HG03520 (cell line): Measurements from ENCODE around the gene MTF1.
"Not testable (repeated sequence)": the region's sequence is repeated elsewhere in the genome, so short reads cannot be mapped to it uniquely, and the experiment has no call there.

Experiments used
- ATAC-seq: cut with Tn5 transposase; IDR thresholded peaks from one replicate; pipeline ENCODE4 v1.9.1; 2021; ENCODE audit warnings: mild to moderate bottlenecking, moderate library complexity; ENCODE audit not compliant: unreplicated experiment

The MTF1 gene

GRCh38 chr1:37859507-37860345 lies at the start of gene MTF1:
TSS of gene MTF1 (minus strand) at chr1:37859592. CDS start at chr1:37857658, 1,934 bp downstream.
- ATAC-seq = peak; percentile 83

GRCh38 chr1:37908531-37908930 lies 49.1 kb upstream of the MTF1 start:
- ATAC-seq = not testable (repeated sequence)

GRCh38 chr1:37907416-37908125 lies 48.2 kb upstream of the MTF1 start:
- not testable (repeated sequence) for ATAC-seq

GRCh38 chr1:37906591-37906990 lies 47.2 kb upstream of the MTF1 start:
- ATAC-seq = not testable (repeated sequence)

GRCh38 chr1:37905727-37906126 lies 46.3 kb upstream of the MTF1 start:
- no peak for ATAC-seq

GRCh38 chr1:37903921-37904320 lies 44.5 kb upstream of the MTF1 start:
- not testable (repeated sequence) for ATAC-seq

GRCh38 chr1:37902983-37903382 lies 43.6 kb upstream of the MTF1 start:
- ATAC-seq = no peak

- ATAC-seq = no peak
These were observed 42.5 kb upstream of the MTF1 start for GRCh38 chr1:37901893-37902225.

- ATAC-seq = no peak
These were observed 42.0 kb upstream of the MTF1 start for GRCh38 chr1:37901191-37901892.

- not testable (repeated sequence) for ATAC-seq
These were observed 38.2 kb upstream of the MTF1 start for GRCh38 chr1:37897563-37897962.

- ATAC-seq = no peak
These were observed 34.3 kb upstream of the MTF1 start for GRCh38 chr1:37893673-37894072.

- ATAC-seq = no peak
These were observed 33.0 kb upstream of the MTF1 start for GRCh38 chr1:37892151-37893047.

- ATAC-seq = no peak
These were observed 31.1 kb upstream of the MTF1 start for GRCh38 chr1:37890378-37891014.

- ATAC-seq = no peak
These were observed 28.8 kb upstream of the MTF1 start for GRCh38 chr1:37888022-37888700.

GRCh38 chr1:37884145-37884544 lies 24.8 kb upstream of the MTF1 start:
- no peak for ATAC-seq

GRCh38 chr1:37883671-37884070 lies 24.3 kb upstream of the MTF1 start:
- no peak for ATAC-seq

- no peak for ATAC-seq
These were observed 20.5 kb upstream of the MTF1 start for GRCh38 chr1:37879865-37880264.

GRCh38 chr1:37878071-37878470 lies 18.7 kb upstream of the MTF1 start:
- ATAC-seq = no peak

- ATAC-seq = no peak
These were observed 16.4 kb upstream of the MTF1 start for GRCh38 chr1:37875833-37876232.

- no peak for ATAC-seq
These were observed 13.3 kb upstream of the MTF1 start for GRCh38 chr1:37872692-37873091.
